ENCODE results near the gene MTHFSD. TPM values are rescaled to one million over a fixed set of nuclear protein-coding genes. Genes with fewer than 3 reads are reported as not detected.
A peak's percentile ranks its signal among the peaks of the same experiment; 100 is the strongest.

Gene MTHFSD
- polyA plus RNA-seq, 4 donors: 7.6 to 22.2 (median 14.5) TPM

DNA sequence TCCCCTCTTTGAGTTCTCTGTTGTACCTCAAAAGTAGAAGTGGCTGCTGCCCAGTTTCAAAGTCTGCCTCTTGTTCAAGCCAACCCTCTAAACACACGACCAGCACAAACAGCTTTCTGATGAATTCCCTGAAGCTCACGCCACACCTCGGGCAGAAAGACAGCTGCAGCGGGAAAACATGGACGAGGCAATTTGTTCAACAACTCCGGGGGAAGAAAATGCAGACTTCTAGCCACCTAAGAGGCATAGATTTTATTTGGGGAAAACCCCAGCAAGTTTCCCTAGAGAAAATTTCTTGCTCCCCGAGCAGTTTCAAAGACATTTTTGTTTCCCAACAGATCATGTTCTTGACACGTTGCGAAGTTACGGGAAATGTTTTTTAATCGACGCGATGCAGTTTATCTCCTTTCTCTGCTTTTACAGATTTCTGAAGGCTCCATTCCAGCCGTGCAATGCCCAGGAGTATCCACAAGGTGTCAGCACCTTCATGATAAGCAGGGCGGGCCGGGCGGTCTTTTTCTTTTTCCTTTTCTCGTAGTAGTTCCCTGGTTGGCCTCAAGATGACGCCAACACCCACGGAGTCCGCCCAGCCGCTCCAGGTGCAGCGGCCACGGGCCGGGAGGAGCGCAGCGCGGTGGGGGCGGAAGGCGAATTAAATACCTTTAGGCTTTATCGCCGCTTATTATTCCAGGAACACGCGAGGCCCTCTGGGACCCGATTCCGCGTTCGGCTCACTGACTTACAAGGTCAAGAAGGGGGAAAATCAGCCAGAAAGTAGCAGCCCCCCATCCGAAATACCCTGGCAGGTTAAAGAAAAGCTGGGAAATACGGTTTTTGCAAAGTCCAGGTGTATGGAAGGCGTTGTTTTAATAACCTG is 8.7 kb upstream of the MTHFSD start:
- FAIRE-seq (no peak), DNase-seq (peak; percentile 83 to 89)
- Histone ChIP-seq H3K4me3 (ENCODE audit: low read depth in 1 of 3, low read length in 3 of 3) (peak overlapping the region in 1 of 3 donors; percentile 9), H3K36me3 (ENCODE audit: control insufficient read depth in 3 of 3, insufficient read depth in 2 of 3, low read depth in 1 of 3, low read length in 3 of 3) (no peaks in the 10 kb centered on the region), H3K9me3 (ENCODE audit: control insufficient read depth in 2 of 2, insufficient read depth in 1 of 2, low read depth in 1 of 2, low read length in 1 of 2) (no peaks in the 10 kb centered on the region), H3K27me3 (ENCODE audit: control insufficient read depth in 3 of 3, insufficient read depth in 3 of 3, low read length in 3 of 3) (peaks cover 23 to 47% (median 23%) of the 10 kb centered on the region in 3 donors), H3K27ac (ENCODE audit: low read depth in 1 of 3, low read length in 2 of 3) (no peak overlapping the region), H3K4me1 (ENCODE audit: control insufficient read depth in 3 of 3, insufficient read depth in 2 of 3, low read depth in 1 of 3, low read length in 2 of 3) (peaks cover 0 to 5% (median 0%) of the 10 kb centered on the region in 3 donors)
- WGBS, 3 donors: 1 to 2% (median 1%) methylated on average over 41 of the region's 41 CpGs

DNA sequence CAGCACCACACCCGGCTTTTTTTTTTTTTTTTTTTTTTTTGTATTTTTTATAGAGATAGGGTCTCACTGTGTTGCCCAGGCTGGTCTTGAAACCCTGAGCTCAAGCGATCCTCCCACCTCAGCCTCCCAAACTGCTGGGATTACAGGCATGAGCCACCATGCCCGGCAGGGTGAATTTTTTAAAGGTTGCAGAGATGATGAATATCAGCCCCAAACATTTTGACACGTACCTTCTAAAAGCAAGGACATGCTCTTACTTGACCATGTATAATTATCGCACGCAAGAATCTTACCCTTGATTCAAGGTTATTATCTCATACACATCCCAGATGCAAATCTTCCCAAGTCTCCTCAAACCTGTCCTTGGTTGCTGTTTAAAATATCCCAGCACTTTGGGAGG is 7.3 kb upstream of the MTHFSD start:
- FAIRE-seq (no peak), DNase-seq (no peak)
- peaks cover 0 to 5% (median 0%) of the 10 kb centered on the region in 3 donors for H3K4me1 ChIP-seq (ENCODE audit: control insufficient read depth in 3 of 3, insufficient read depth in 2 of 3, low read depth in 1 of 3, low read length in 2 of 3)
- no peak overlapping the region for H3K27ac ChIP-seq (ENCODE audit: low read depth in 1 of 3, low read length in 2 of 3)
- H3K27me3 ChIP-seq (ENCODE audit: control insufficient read depth in 3 of 3, insufficient read depth in 3 of 3, low read length in 3 of 3): peaks cover 9 to 39% (median 20%) of the 10 kb centered on the region in 3 donors
- H3K36me3 ChIP-seq (ENCODE audit: control insufficient read depth in 3 of 3, insufficient read depth in 2 of 3, low read depth in 1 of 3, low read length in 3 of 3): no peaks in the 10 kb centered on the region
- H3K4me3 ChIP-seq (ENCODE audit: low read depth in 1 of 3, low read length in 3 of 3): no peak overlapping the region
- no peaks in the 10 kb centered on the region for H3K9me3 ChIP-seq (ENCODE audit: control insufficient read depth in 2 of 2, insufficient read depth in 1 of 2, low read depth in 1 of 2, low read length in 1 of 2)
- 76 to 84% (median 80%) methylated on average over 6 of the region's 6 CpGs for WGBS, 3 donors

DNA sequence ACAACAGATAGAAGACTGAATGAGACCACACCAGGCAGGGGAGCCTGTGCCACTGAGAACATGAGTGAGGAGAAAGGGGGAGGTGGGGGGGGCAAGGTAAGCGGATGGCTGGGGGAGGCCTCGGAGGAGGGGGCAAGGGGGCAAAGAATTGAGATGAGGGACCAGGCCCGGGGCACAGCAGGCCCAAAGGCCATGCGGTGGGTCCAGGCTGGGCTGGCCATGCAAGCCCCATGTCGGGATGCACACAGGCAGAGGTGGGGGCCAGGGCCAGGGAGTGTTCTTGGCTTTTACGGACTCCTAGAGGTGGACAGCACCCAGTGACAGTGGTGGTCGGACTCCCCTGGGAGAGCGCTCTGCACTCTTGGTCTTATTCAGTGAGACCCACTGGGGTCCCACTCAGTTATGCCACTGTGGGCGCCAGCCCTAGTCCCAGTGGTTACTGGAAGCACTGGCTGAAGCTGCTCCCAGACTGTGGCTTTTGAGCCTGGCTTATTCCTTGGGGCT is 4.8 kb upstream of the MTHFSD start:
- Histone ChIP-seq H3K4me1 (ENCODE audit: control insufficient read depth in 3 of 3, insufficient read depth in 2 of 3, low read depth in 1 of 3, low read length in 2 of 3) (peaks cover 0 to 11% (median 0%) of the 10 kb centered on the region in 3 donors), H3K27me3 (ENCODE audit: control insufficient read depth in 3 of 3, insufficient read depth in 3 of 3, low read length in 3 of 3) (peaks cover 0 to 17% (median 8%) of the 10 kb centered on the region in 3 donors), H3K36me3 (ENCODE audit: control insufficient read depth in 3 of 3, insufficient read depth in 2 of 3, low read depth in 1 of 3, low read length in 3 of 3) (no peaks in the 10 kb centered on the region), H3K4me3 (ENCODE audit: low read depth in 1 of 3, low read length in 3 of 3) (no peak overlapping the region), H3K9me3 (ENCODE audit: control insufficient read depth in 2 of 2, insufficient read depth in 1 of 2, low read depth in 1 of 2, low read length in 1 of 2) (no peaks in the 10 kb centered on the region), H3K27ac (ENCODE audit: low read depth in 1 of 3, low read length in 2 of 3) (no peak overlapping the region)
- no peak for FAIRE-seq
- no peak for DNase-seq
- 77 to 89% (median 82%) methylated on average over 9 of the region's 9 CpGs for WGBS, 3 donors

GRCh38 chr16:86558355-86559193 is 3.5 kb upstream of the MTHFSD start:
- FAIRE-seq (no peak), DNase-seq (no peak)
- H3K27ac ChIP-seq (ENCODE audit: low read depth in 1 of 3, low read length in 2 of 3): no peak overlapping the region
- peaks cover 0 to 10% (median 6%) of the 10 kb centered on the region in 3 donors for H3K4me1 ChIP-seq (ENCODE audit: control insufficient read depth in 3 of 3, insufficient read depth in 2 of 3, low read depth in 1 of 3, low read length in 2 of 3)
- H3K9me3 ChIP-seq (ENCODE audit: control insufficient read depth in 2 of 2, insufficient read depth in 1 of 2, low read depth in 1 of 2, low read length in 1 of 2): no peaks in the 10 kb centered on the region
- 74 to 79% (median 74%) methylated on average over 28 of the region's 28 CpGs for WGBS, 3 donors
- no peaks in the 10 kb centered on the region for H3K36me3 ChIP-seq (ENCODE audit: control insufficient read depth in 3 of 3, insufficient read depth in 2 of 3, low read depth in 1 of 3, low read length in 3 of 3)
- H3K4me3 ChIP-seq (ENCODE audit: low read depth in 1 of 3, low read length in 3 of 3): no peak overlapping the region
- H3K27me3 ChIP-seq (ENCODE audit: control insufficient read depth in 3 of 3, insufficient read depth in 3 of 3, low read length in 3 of 3): peaks cover 0 to 7% (median 0%) of the 10 kb centered on the region in 3 donors

DNA sequence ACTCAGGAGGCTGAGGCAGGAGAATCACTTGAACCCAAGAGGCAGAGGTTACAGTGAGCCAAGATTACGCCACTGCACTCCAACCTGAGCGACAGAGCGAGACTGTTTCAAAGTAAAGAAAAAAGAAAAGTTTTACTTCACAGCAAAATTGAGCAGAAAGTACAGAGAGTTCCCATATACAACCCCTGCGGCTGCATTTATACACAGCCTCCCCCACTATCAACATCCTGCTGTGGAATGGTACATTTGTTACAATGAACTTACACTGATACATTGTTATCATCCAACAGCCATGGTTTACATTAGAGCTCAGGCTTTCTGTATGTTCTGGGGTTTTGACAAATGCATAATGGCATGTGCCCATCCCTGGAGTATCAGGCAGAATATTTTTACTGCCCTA is 2.6 kb upstream of the MTHFSD start:
- Histone ChIP-seq H3K4me3 (ENCODE audit: low read depth in 1 of 3, low read length in 3 of 3) (no peak overlapping the region), H3K27me3 (ENCODE audit: control insufficient read depth in 3 of 3, insufficient read depth in 3 of 3, low read length in 3 of 3) (peaks cover 0 to 3% (median 0%) of the 10 kb centered on the region in 3 donors), H3K9me3 (ENCODE audit: control insufficient read depth in 2 of 2, insufficient read depth in 1 of 2, low read depth in 1 of 2, low read length in 1 of 2) (no peaks in the 10 kb centered on the region), H3K4me1 (ENCODE audit: control insufficient read depth in 3 of 3, insufficient read depth in 2 of 3, low read depth in 1 of 3, low read length in 2 of 3) (peaks cover 0 to 10% (median 6%) of the 10 kb centered on the region in 3 donors), H3K36me3 (ENCODE audit: control insufficient read depth in 3 of 3, insufficient read depth in 2 of 3, low read depth in 1 of 3, low read length in 3 of 3) (no peaks in the 10 kb centered on the region), H3K27ac (ENCODE audit: low read depth in 1 of 3, low read length in 2 of 3) (no peak overlapping the region)
- DNase-seq (no peak), FAIRE-seq (no peak)
- 67 to 85% (median 73%) methylated on average over 4 of the region's 4 CpGs for WGBS, 3 donors

DNA sequence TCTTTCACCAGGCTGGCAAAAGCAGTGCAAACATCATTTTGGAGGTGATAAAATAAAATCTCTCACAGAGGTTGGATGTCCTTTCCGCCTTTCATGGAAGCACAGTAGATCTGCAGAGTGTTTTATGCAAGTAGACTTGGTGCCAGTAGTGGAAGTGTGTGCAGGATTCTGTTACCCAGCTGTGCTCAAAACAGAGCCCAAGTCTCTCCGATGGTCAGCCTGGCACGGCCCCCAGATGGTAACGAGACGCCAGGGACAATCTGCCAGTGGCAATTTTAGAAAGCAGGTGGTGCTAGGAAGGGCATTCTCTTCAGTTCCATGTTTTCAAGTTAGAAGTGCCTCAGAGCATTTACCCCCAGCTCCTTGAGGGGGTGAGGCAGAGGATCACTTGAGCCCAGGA is 1.5 kb upstream of the MTHFSD start:
- WGBS, 3 donors: 60 to 80% (median 69%) methylated on average over 5 of the region's 5 CpGs
- Histone ChIP-seq H3K27me3 (ENCODE audit: control insufficient read depth in 3 of 3, insufficient read depth in 3 of 3, low read length in 3 of 3) (peaks cover 0 to 3% (median 0%) of the 10 kb centered on the region in 3 donors), H3K4me3 (ENCODE audit: low read depth in 1 of 3, low read length in 3 of 3) (no peak overlapping the region), H3K27ac (ENCODE audit: low read depth in 1 of 3, low read length in 2 of 3) (no peak overlapping the region), H3K36me3 (ENCODE audit: control insufficient read depth in 3 of 3, insufficient read depth in 2 of 3, low read depth in 1 of 3, low read length in 3 of 3) (peaks cover 0 to 7% (median 0%) of the 10 kb centered on the region in 3 donors), H3K4me1 (ENCODE audit: control insufficient read depth in 3 of 3, insufficient read depth in 2 of 3, low read depth in 1 of 3, low read length in 2 of 3) (peaks cover 0 to 10% (median 6%) of the 10 kb centered on the region in 3 donors), H3K9me3 (ENCODE audit: control insufficient read depth in 2 of 2, insufficient read depth in 1 of 2, low read depth in 1 of 2, low read length in 1 of 2) (no peaks in the 10 kb centered on the region)
- no peak for DNase-seq
- FAIRE-seq: no peak

DNA sequence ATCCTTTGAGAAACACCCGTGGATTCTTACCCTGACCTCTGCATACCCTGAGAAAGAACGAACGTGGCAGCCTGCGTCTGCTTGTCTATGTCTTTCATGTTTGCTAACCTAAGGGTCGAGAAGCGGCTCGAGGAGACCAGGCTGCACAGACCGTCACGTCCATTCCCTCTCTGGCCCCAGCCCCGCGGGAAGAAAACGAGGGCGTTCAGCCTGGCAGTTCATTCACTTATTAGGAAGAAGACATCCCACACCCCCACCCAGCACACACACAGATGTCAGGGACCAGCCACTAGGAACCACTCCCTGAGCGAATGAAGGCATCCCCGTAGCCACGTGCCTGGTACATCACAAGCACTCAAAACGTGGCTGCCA is 655 bp upstream of the MTHFSD start:
- 32 to 48% (median 44%) methylated on average over 17 of the region's 17 CpGs for WGBS, 3 donors
- no peak for FAIRE-seq
- peak in 1 of 2 donors; percentile 11 for DNase-seq
- no peaks in the 10 kb centered on the region for H3K9me3 ChIP-seq (ENCODE audit: control insufficient read depth in 2 of 2, insufficient read depth in 1 of 2, low read depth in 1 of 2, low read length in 1 of 2)
- peaks cover 0 to 10% (median 6%) of the 10 kb centered on the region in 3 donors for H3K4me1 ChIP-seq (ENCODE audit: control insufficient read depth in 3 of 3, insufficient read depth in 2 of 3, low read depth in 1 of 3, low read length in 2 of 3)
- no peaks in the 10 kb centered on the region for H3K27me3 ChIP-seq (ENCODE audit: control insufficient read depth in 3 of 3, insufficient read depth in 3 of 3, low read length in 3 of 3)
- H3K27ac ChIP-seq (ENCODE audit: low read depth in 1 of 3, low read length in 2 of 3): no peak overlapping the region
- peak overlapping the region in 2 of 3 donors; percentile 92 for H3K4me3 ChIP-seq (ENCODE audit: low read depth in 1 of 3, low read length in 3 of 3)
- peaks cover 0 to 10% (median 0%) of the 10 kb centered on the region in 3 donors for H3K36me3 ChIP-seq (ENCODE audit: control insufficient read depth in 3 of 3, insufficient read depth in 2 of 3, low read depth in 1 of 3, low read length in 3 of 3)

DNA sequence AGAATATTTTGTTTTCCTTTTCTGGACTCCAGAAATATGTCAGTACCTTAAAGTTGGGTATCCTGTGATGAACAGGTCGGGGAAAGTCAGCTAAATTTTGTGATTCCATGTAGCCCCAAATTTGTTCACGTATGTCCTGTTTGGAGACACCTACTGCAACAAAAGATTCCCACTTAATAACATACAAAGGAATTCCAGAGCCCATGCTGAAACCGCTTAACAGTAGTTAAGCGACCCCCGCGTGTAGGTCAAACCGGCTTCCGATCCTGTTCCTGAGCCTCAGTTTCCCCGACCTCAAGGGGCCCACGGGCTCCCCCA is 477 bp downstream of the MTHFSD start:
- H3K27ac ChIP-seq (ENCODE audit: low read depth in 1 of 3, low read length in 2 of 3): peak overlapping the region; percentile 34 to 92 (median 52)
- H3K27me3 ChIP-seq (ENCODE audit: control insufficient read depth in 3 of 3, insufficient read depth in 3 of 3, low read length in 3 of 3): no peaks in the 10 kb centered on the region
- DNase-seq: no peak
- FAIRE-seq: no peak
- WGBS, 3 donors: 2 to 5% (median 5%) methylated on average over 10 of the region's 10 CpGs
- H3K36me3 ChIP-seq (ENCODE audit: control insufficient read depth in 3 of 3, insufficient read depth in 2 of 3, low read depth in 1 of 3, low read length in 3 of 3): peaks cover 0 to 21% (median 0%) of the 10 kb centered on the region in 3 donors
- H3K9me3 ChIP-seq (ENCODE audit: control insufficient read depth in 2 of 2, insufficient read depth in 1 of 2, low read depth in 1 of 2, low read length in 1 of 2): no peaks in the 10 kb centered on the region
- H3K4me1 ChIP-seq (ENCODE audit: control insufficient read depth in 3 of 3, insufficient read depth in 2 of 3, low read depth in 1 of 3, low read length in 2 of 3): peaks cover 0 to 10% (median 6%) of the 10 kb centered on the region in 3 donors
- H3K4me3 ChIP-seq (ENCODE audit: low read depth in 1 of 3, low read length in 3 of 3): peak overlapping the region; percentile 72 to 92 (median 92)
